ENCODE results near the gene CLECL1. TPM values are rescaled to one million over a fixed set of nuclear protein-coding genes. Genes with fewer than 3 reads are reported as not detected.

The CLECL1 gene
- total RNA-seq, 2 experiments from 2014 or later: 1.3 to 1.6 TPM

Other genes with a start within 250 kb of the CLECL1 start
- gene KLRB1, start 125.2 kb downstream of the CLECL1 start, total RNA-seq: 1 to 10 TPM; 6.0 to 6.3 TPM
- 100 to 1,000 TPM; 277 to 282 TPM for gene CLEC2D, start 63.4 kb downstream of the CLECL1 start, total RNA-seq
- 100 to 1,000 TPM; 115 to 116 TPM for gene CD69, start 27.8 kb upstream of the CLECL1 start, total RNA-seq
- gene KLRF1, start 94.4 kb upstream of the CLECL1 start, total RNA-seq: under 1 TPM in 1 of 2 experiments, not detected in 1; 0.42 TPM
- 10 to 100 TPM; 55.2 to 58.8 TPM for gene CLEC2B, start 136.3 kb upstream of the CLECL1 start, total RNA-seq
- gene KLRF2, start 148.4 kb upstream of the CLECL1 start, total RNA-seq: under 1 TPM; 0.79 to 0.94 TPM
- gene CLEC2A, start 199.3 kb upstream of the CLECL1 start, total RNA-seq: not detected
- gene CLEC12A, start 238.3 kb upstream of the CLECL1 start, total RNA-seq: 1 to 10 TPM; 4.8 to 6.3 TPM